ENCODE results near the gene GALNT10.

GRCh38 chr5:154302161-154302560, 111.6 kb downstream of the GALNT10 start:
- no peak for TF ChIP-seq GATA3 (IDR thresholded peaks at IDR 0.05; ENCODE audit: low read depth, low read length)
- no peak for TF ChIP-seq GATA2 (IDR thresholded peaks at IDR 0.05; ENCODE audit: low read depth, low read length)
